GM23338 (cell line): ENCODE data around the gene TLE6. TPM values are rescaled to one million over a fixed set of nuclear protein-coding genes. Genes with fewer than 3 reads are reported as not detected.

Experiments
- ATAC-seq: fragments of 200-7000 bp; cut with Tn5 transposase; 3 replicates; pipeline ENCODE4 v1.9.1; 2020
- DNase-seq: peaks from one replicate; pipeline ENCODE4 v3.0.0-alpha.2; 2015; ENCODE audit warnings: low spot score
- H2AFZ ChIP-seq: fragments of 200-600 bp; sonication (generic); 2 replicates; pipeline ENCODE4 v1.8.0; 2016; ENCODE audit warnings: antibody characterized with exemption, mild to moderate bottlenecking, moderate library complexity
- H3F3A ChIP-seq: fragments of 200-600 bp; sonication (generic); replicated peaks from 2 replicates; pipeline ENCODE4 v1.8.0; 2017; ENCODE audit warnings: antibody characterized with exemption, mixed run types, low read depth
- H3K27ac ChIP-seq: fragments of 200-600 bp; sonication (generic); 2 replicates; pipeline ENCODE4 v1.6.1; 2016; ENCODE audit warnings: low read depth
- H3K27me3 ChIP-seq: fragments of 200-600 bp; sonication (generic); 2 replicates; pipeline ENCODE4 v1.8.0; 2016; ENCODE audit warnings: mild to moderate bottlenecking, mixed run types, moderate library complexity; ENCODE audit not compliant: insufficient read depth
- H3K36me3 ChIP-seq: fragments of 200-600 bp; sonication (generic); 2 replicates; pipeline ENCODE4 v1.8.0; 2016; ENCODE audit warnings: mild to moderate bottlenecking; ENCODE audit not compliant: insufficient read depth
- H3K4me1 ChIP-seq: fragments of 200-600 bp; sonication (generic); 2 replicates; pipeline ENCODE4 v1.8.0; 2016; ENCODE audit warnings: mild to moderate bottlenecking, moderate library complexity; ENCODE audit not compliant: insufficient read depth
- H3K4me2 ChIP-seq: fragments of 200-600 bp; sonication (generic); 2 replicates; pipeline ENCODE4 v1.7.1; 2017; ENCODE audit warnings: mixed run types
- H3K4me3 ChIP-seq: fragments of 200-600 bp; sonication (generic); 2 replicates; pipeline ENCODE4 v1.6.1; 2016; ENCODE audit warnings: mixed run types
- H3K79me2 ChIP-seq: fragments of 200-600 bp; sonication (generic); replicated peaks from 2 replicates; pipeline ENCODE4 v1.8.0; 2017; ENCODE audit warnings: mild to moderate bottlenecking; ENCODE audit not compliant: insufficient read depth
- H3K9me2 ChIP-seq: fragments of 200-600 bp; sonication (generic); 2 replicates; pipeline ENCODE4 v1.8.0; 2017; ENCODE audit not compliant: insufficient read depth
- H4K20me1 ChIP-seq: fragments of 200-600 bp; sonication (generic); replicated peaks from 2 replicates; pipeline ENCODE4 v1.8.0; 2017; ENCODE audit warnings: mild to moderate bottlenecking; ENCODE audit not compliant: insufficient read depth
- H3K27ac Mint-ChIP-seq: 2 replicates; pipeline ENCODE4 v1.8.0; 2020; ENCODE audit warnings: inconsistent platforms, mild to moderate bottlenecking, moderate library complexity, mixed read lengths
- H3K27me3 Mint-ChIP-seq: 3 replicates; pipeline ENCODE4 v1.8.0; 2022; ENCODE audit warnings: low read depth, mild to moderate bottlenecking, moderate library complexity, mixed read lengths, inconsistent platforms; ENCODE audit not compliant: insufficient read depth, poor library complexity
- H3K36me3 Mint-ChIP-seq: 3 replicates; pipeline ENCODE4 v1.8.0; 2021; ENCODE audit warnings: low read depth, mild to moderate bottlenecking, inconsistent platforms, moderate library complexity, mixed read lengths
- H3K4me1 Mint-ChIP-seq: 3 replicates; pipeline ENCODE4 v1.8.0; 2020; ENCODE audit warnings: mild to moderate bottlenecking, inconsistent platforms, mixed read lengths
- H3K4me3 Mint-ChIP-seq: 3 replicates; pipeline ENCODE4 v1.8.0; 2021; ENCODE audit warnings: moderate library complexity, mild to moderate bottlenecking, inconsistent platforms, mixed read lengths
- H3K9me3 Mint-ChIP-seq: 3 replicates; pipeline ENCODE4 v1.8.0; 2020; ENCODE audit warnings: moderate library complexity, mild to moderate bottlenecking, inconsistent platforms, mixed read lengths
- CREB1 ChIP-seq: fragments of 250-450 bp; sonication (Bioruptor Pico); IDR thresholded peaks from 2 replicates; pipeline ENCODE4 v1.5.0; 2020; ENCODE audit warnings: low read depth, mild to moderate bottlenecking, moderate library complexity
- ETS1 ChIP-seq: IDR thresholded peaks from 2 replicates; pipeline ENCODE4 v1.6.1; 2016; ENCODE audit warnings: antibody characterized with exemption
- EZH2 ChIP-seq: fragments of 200-600 bp; sonication (generic); IDR thresholded peaks from one replicate; pipeline ENCODE4 v1.8.0; 2017; ENCODE audit warnings: antibody characterized with exemption, mild to moderate bottlenecking, low read depth; ENCODE audit not compliant: unreplicated experiment
- EZH2phosphoT487 ChIP-seq: fragments of 200-600 bp; sonication (generic); IDR thresholded peaks from one replicate; pipeline ENCODE4 v1.8.1; 2018; ENCODE audit warnings: antibody characterized with exemption; ENCODE audit not compliant: unreplicated experiment
- JUNB ChIP-seq: IDR thresholded peaks from one replicate; pipeline ENCODE4 v1.6.1; 2016; ENCODE audit warnings: antibody characterized with exemption; ENCODE audit not compliant: unreplicated experiment
- NANOG ChIP-seq: IDR thresholded peaks from 2 replicates; pipeline ENCODE4 v1.6.1; 2016; ENCODE audit warnings: antibody characterized with exemption, borderline replicate concordance
- POLR2AphosphoS5 ChIP-seq: IDR thresholded peaks from 2 replicates; pipeline ENCODE4 v1.6.1; 2016; ENCODE audit warnings: antibody characterized with exemption, low read depth
- STAT1 ChIP-seq: IDR thresholded peaks from one replicate; pipeline ENCODE4 v1.6.1; 2016; ENCODE audit warnings: antibody characterized with exemption; ENCODE audit not compliant: unreplicated experiment
- ZNF114 ChIP-seq: fragments of 250-450 bp; sonication (Bioruptor Pico); IDR thresholded peaks from 2 replicates; pipeline ENCODE4 v1.5.0; 2020; ENCODE audit warnings: mild to moderate bottlenecking, moderate library complexity
- ZNF331 ChIP-seq: fragments of 250-450 bp; sonication (Bioruptor Pico); IDR thresholded peaks from 2 replicates; pipeline ENCODE4 v1.5.0; 2020; ENCODE audit warnings: low read depth, mild to moderate bottlenecking, moderate library complexity
- polyA plus RNA-seq: library from polyadenylated mRNA; unstranded; fragments of >200 nt; fragmentation: Nextera tagmentation; extraction: Ambion mirVana; gene quantifications from 2 replicates; pipeline ENCODE4 v1.2.1, GENCODE V29; 2016
- total RNA-seq: library from RNA; depleted of rRNA; stranded (reverse); fragments of >200 nt; shearing (Covaris generic); gene quantifications from 2 replicates; pipeline ENCODE4 v1.2.3, GENCODE V29; 2014
- TF ChIP-seq, protein P1 (sequence below): IDR thresholded peaks from one replicate; pipeline ENCODE4 v1.6.1; 2018; ENCODE audit warnings: antibody characterized with exemption; ENCODE audit not compliant: unreplicated experiment
- TF ChIP-seq, protein P2 (sequence below), 2 experiments: fragments of 200-600 bp in 1 of 2; sonication (generic) in 1 of 2; conservative IDR thresholded peaks; 2 replicates each; pipeline versions ENCODE4 v1.5.1 to v1.6.1; 2016 to 2017; ENCODE audit warnings: antibody characterized with exemption in 2 of 2, low read depth in 2 of 2, mild to moderate bottlenecking in 2 of 2, moderate library complexity in 1 of 2
- TF ChIP-seq, protein P3 (sequence below): fragments of 250-450 bp; sonication (Bioruptor Pico); IDR thresholded peaks from 2 replicates; pipeline ENCODE4 v1.5.0; 2020; ENCODE audit warnings: mild to moderate bottlenecking, moderate library complexity

The TLE6 gene
- total and polyA plus RNA-seq, 2 experiments from 2014 or later, result 2.4 TPM

GRCh38 chr19:2957160-2957559 is 20.2 kb upstream of the TLE6 start:
- DNase-seq, result no peak
- H3K9me2 ChIP-seq, result no peaks in the 10 kb centered on the region
- ATAC-seq, result no peak
- H3K27ac ChIP-seq, result no peak overlapping the region
- H3K27me3 ChIP-seq, result no peaks in the 10 kb centered on the region
- Mint-ChIP-seq H3K4me3 (no peak overlapping the region), H3K27ac (no peak overlapping the region), H3K4me1 (no peaks in the 10 kb centered on the region), H3K36me3 (no peaks in the 10 kb centered on the region), H3K27me3 (peaks cover 7% of the 10 kb centered on the region), H3K9me3 (no peaks in the 10 kb centered on the region)
- no peaks in the 10 kb centered on the region for H3K36me3 ChIP-seq
- H3K4me1 ChIP-seq, result no peaks in the 10 kb centered on the region
- TF ChIP-seq NANOG (no peak), ZNF114 (CRISPR knock-in tag) (no peak), ETS1 (no peak), JUNB (no peak), STAT1 (no peak), EZH2phosphoT487 (no peak), CREB1 (CRISPR knock-in tag) (no peak), ZNF331 (CRISPR knock-in tag) (no peak), POLR2AphosphoS5 (no peak), EZH2 (no peak)
- TF ChIP-seq, protein P1, sequence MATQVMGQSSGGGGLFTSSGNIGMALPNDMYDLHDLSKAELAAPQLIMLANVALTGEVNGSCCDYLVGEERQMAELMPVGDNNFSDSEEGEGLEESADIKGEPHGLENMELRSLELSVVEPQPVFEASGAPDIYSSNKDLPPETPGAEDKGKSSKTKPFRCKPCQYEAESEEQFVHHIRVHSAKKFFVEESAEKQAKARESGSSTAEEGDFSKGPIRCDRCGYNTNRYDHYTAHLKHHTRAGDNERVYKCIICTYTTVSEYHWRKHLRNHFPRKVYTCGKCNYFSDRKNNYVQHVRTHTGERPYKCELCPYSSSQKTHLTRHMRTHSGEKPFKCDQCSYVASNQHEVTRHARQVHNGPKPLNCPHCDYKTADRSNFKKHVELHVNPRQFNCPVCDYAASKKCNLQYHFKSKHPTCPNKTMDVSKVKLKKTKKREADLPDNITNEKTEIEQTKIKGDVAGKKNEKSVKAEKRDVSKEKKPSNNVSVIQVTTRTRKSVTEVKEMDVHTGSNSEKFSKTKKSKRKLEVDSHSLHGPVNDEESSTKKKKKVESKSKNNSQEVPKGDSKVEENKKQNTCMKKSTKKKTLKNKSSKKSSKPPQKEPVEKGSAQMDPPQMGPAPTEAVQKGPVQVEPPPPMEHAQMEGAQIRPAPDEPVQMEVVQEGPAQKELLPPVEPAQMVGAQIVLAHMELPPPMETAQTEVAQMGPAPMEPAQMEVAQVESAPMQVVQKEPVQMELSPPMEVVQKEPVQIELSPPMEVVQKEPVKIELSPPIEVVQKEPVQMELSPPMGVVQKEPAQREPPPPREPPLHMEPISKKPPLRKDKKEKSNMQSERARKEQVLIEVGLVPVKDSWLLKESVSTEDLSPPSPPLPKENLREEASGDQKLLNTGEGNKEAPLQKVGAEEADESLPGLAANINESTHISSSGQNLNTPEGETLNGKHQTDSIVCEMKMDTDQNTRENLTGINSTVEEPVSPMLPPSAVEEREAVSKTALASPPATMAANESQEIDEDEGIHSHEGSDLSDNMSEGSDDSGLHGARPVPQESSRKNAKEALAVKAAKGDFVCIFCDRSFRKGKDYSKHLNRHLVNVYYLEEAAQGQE, result no peak
- TF ChIP-seq, protein P2, sequence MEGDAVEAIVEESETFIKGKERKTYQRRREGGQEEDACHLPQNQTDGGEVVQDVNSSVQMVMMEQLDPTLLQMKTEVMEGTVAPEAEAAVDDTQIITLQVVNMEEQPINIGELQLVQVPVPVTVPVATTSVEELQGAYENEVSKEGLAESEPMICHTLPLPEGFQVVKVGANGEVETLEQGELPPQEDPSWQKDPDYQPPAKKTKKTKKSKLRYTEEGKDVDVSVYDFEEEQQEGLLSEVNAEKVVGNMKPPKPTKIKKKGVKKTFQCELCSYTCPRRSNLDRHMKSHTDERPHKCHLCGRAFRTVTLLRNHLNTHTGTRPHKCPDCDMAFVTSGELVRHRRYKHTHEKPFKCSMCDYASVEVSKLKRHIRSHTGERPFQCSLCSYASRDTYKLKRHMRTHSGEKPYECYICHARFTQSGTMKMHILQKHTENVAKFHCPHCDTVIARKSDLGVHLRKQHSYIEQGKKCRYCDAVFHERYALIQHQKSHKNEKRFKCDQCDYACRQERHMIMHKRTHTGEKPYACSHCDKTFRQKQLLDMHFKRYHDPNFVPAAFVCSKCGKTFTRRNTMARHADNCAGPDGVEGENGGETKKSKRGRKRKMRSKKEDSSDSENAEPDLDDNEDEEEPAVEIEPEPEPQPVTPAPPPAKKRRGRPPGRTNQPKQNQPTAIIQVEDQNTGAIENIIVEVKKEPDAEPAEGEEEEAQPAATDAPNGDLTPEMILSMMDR (conservative IDR thresholded peaks at IDR 0.05; ENCODE audit: low read depth in 2 of 2), result no peak
- TF ChIP-seq, protein P3, sequence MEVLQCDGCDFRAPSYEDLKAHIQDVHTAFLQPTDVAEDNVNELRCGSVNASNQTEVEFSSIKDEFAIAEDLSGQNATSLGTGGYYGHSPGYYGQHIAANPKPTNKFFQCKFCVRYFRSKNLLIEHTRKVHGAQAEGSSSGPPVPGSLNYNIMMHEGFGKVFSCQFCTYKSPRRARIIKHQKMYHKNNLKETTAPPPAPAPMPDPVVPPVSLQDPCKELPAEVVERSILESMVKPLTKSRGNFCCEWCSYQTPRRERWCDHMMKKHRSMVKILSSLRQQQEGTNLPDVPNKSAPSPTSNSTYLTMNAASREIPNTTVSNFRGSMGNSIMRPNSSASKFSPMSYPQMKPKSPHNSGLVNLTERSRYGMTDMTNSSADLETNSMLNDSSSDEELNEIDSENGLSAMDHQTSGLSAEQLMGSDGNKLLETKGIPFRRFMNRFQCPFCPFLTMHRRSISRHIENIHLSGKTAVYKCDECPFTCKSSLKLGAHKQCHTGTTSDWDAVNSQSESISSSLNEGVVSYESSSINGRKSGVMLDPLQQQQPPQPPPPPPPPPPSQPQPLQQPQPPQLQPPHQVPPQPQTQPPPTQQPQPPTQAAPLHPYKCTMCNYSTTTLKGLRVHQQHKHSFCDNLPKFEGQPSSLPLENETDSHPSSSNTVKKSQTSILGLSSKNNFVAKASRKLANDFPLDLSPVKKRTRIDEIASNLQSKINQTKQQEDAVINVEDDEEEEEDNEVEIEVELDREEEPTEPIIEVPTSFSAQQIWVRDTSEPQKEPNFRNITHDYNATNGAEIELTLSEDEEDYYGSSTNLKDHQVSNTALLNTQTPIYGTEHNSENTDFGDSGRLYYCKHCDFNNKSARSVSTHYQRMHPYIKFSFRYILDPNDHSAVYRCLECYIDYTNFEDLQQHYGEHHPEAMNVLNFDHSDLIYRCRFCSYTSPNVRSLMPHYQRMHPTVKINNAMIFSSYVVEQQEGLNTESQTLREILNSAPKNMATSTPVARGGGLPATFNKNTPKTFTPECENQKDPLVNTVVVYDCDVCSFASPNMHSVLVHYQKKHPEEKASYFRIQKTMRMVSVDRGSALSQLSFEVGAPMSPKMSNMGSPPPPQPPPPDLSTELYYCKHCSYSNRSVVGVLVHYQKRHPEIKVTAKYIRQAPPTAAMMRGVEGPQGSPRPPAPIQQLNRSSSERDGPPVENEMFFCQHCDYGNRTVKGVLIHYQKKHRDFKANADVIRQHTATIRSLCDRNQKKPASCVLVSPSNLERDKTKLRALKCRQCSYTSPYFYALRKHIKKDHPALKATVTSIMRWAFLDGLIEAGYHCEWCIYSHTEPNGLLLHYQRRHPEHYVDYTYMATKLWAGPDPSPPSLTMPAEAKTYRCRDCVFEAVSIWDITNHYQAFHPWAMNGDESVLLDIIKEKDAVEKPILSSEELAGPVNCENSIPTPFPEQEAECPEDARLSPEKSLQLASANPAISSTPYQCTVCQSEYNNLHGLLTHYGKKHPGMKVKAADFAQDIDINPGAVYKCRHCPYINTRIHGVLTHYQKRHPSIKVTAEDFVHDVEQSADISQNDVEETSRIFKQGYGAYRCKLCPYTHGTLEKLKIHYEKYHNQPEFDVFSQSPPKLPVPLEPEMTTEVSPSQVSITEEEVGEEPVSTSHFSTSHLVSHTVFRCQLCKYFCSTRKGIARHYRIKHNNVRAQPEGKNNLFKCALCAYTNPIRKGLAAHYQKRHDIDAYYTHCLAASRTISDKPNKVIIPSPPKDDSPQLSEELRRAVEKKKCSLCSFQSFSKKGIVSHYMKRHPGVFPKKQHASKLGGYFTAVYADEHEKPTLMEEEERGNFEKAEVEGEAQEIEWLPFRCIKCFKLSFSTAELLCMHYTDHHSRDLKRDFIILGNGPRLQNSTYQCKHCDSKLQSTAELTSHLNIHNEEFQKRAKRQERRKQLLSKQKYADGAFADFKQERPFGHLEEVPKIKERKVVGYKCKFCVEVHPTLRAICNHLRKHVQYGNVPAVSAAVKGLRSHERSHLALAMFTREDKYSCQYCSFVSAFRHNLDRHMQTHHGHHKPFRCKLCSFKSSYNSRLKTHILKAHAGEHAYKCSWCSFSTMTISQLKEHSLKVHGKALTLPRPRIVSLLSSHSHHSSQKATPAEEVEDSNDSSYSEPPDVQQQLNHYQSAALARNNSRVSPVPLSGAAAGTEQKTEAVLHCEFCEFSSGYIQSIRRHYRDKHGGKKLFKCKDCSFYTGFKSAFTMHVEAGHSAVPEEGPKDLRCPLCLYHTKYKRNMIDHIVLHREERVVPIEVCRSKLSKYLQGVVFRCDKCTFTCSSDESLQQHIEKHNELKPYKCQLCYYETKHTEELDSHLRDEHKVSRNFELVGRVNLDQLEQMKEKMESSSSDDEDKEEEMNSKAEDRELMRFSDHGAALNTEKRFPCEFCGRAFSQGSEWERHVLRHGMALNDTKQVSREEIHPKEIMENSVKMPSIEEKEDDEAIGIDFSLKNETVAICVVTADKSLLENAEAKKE (CRISPR knock-in tag), result no peak
- no peaks in the 10 kb centered on the region for H4K20me1 ChIP-seq
- no peak overlapping the region for H3K4me2 ChIP-seq
- no peaks in the 10 kb centered on the region for H3K79me2 ChIP-seq
- H2AFZ ChIP-seq, result no peak overlapping the region
- 0 out of 2 replicates have a peak, but pooled peaks cover 3% of the 10 kb centered on the region for H3F3A ChIP-seq
- no peak overlapping the region for H3K4me3 ChIP-seq
